SK-N-MC (cell line): Measurements from ENCODE around the gene PVR.

Experiments used
- EZH2 ChIP-seq: fragments of 200-600 bp; sonication (generic); IDR thresholded peaks from one replicate; pipeline ENCODE4 v1.6.1; 2017; ENCODE audit warnings: antibody characterized with exemption
- POLR2AphosphoS5 ChIP-seq: IDR thresholded peaks from 2 replicates; pipeline ENCODE4 v1.6.1; 2012; ENCODE audit warnings: mild to moderate bottlenecking, low read depth, low read length, borderline replicate concordance

- TF ChIP-seq EZH2 (no peak), POLR2AphosphoS5 (no peak)
Measured at GRCh38 chr19:44694184-44694579, 50.5 kb downstream of the PVR start.
